Measurements from ENCODE around the gene AJM1. TPM values are rescaled to one million over a fixed set of nuclear protein-coding genes. Genes with fewer than 3 reads are reported as not detected.

Gene AJM1
- total RNA-seq, 2 experiments from 2014 or later: 2.4 to 5.1 TPM

DNA sequence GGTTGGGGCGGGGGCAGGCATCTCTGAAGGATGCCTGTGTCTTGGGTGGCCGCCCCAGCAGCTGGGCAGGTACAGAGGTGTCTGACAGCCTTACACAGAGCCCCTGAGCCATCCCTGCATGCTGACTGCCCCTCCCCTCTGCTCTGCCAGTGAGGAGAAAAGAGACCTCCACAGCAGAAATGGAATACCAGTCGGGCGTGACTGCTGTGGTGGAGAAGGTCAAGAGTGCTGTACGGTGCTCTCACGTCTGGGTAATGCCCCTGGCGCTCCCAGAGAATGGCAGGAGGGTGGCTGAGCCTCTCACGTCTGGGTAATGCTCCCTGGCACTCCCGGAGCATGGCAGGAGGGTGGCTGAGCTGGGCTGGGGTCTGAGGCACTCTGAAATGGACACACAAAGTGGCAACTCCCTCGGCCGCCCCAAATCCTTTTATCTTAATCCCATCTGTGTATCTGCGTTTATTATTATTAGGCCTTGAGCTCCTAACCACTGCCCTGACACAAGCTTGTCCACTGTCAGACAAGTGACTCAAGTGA, 37.0 kb upstream of the AJM1 start:
- H4K20me1 ChIP-seq (ENCODE audit: insufficient read depth, low read length): peaks cover 15% of the 10 kb centered on the region; the same call in 1 of the 2 replicates
- peaks cover 9% of the 10 kb centered on the region for H3K36me3 ChIP-seq (ENCODE audit: insufficient read depth, low read length)
- no peaks in the 10 kb centered on the region for H3K9me3 ChIP-seq (ENCODE audit: low read length)
- DNase-seq (ENCODE audit: low spot score): no peak
- no peak overlapping the region for H2AFZ ChIP-seq (ENCODE audit: low read length)
- H3K4me3 ChIP-seq (ENCODE audit: low read depth, low read length, poor library complexity, severe bottlenecking): no peak overlapping the region
- POLR2A ChIA-PET: no interaction called here
- intact Hi-C loops (cut with micrococcal nuclease; ENCODE audit: unreplicated experiment): no loop called here
- no peak overlapping the region for H3K4me2 ChIP-seq (ENCODE audit: low read length)
- CTCF ChIA-PET (ENCODE audit: unreplicated experiment): no interaction called here
- TF ChIP-seq CTCF (conservative IDR thresholded peaks at IDR 0.05; ENCODE audit: low read length) (no peak), EZH2phosphoT487 (IDR thresholded peaks at IDR 0.05; ENCODE audit: borderline replicate concordance, low read depth, low read length) (no peak)
- peaks cover 23% of the 10 kb centered on the region for H3K79me2 ChIP-seq (ENCODE audit: insufficient read depth, low read depth, low read length)
- no peaks in the 10 kb centered on the region for H3K9me2 ChIP-seq (ENCODE audit: insufficient read depth, low read length)
- no peak overlapping the region for H3K27ac ChIP-seq (ENCODE audit: low read depth, low read length, poor library complexity, severe bottlenecking)
- no TSS peak for BruUV-seq (replicated peaks)
- H3K4me1 ChIP-seq (ENCODE audit: insufficient read depth, low read length, poor library complexity, severe bottlenecking): peaks cover 40% of the 10 kb centered on the region

GRCh38 chr9:136806067-136806466, 36.2 kb upstream of the AJM1 start:
- H3K27ac ChIP-seq (ENCODE audit: low read depth, low read length, poor library complexity, severe bottlenecking): no peak overlapping the region
- H2AFZ ChIP-seq (ENCODE audit: low read length): no peak overlapping the region
- intact Hi-C loops (cut with micrococcal nuclease; ENCODE audit: unreplicated experiment): loop anchor here (2.0 kb wide), 1 partner anchor 15 kb away; the partner anchor contains the start of gene TMEM141
- peak overlapping the region; percentile 100 for H3K4me3 ChIP-seq (ENCODE audit: low read depth, low read length, poor library complexity, severe bottlenecking)
- TF ChIP-seq CTCF (conservative IDR thresholded peaks at IDR 0.05; ENCODE audit: low read length) (no peak), EZH2phosphoT487 (IDR thresholded peaks at IDR 0.05; ENCODE audit: borderline replicate concordance, low read depth, low read length) (no peak)
- BruUV-seq (replicated peaks): no TSS peak
- H4K20me1 ChIP-seq (ENCODE audit: insufficient read depth, low read length): peaks cover 15% of the 10 kb centered on the region; the same call in 1 of the 2 replicates
- H3K79me2 ChIP-seq (ENCODE audit: insufficient read depth, low read depth, low read length): peaks cover 31% of the 10 kb centered on the region
- CTCF ChIA-PET (ENCODE audit: unreplicated experiment): interaction anchor here (0.6 kb wide), 1 partner anchor 223 kb away, joined by 3 read pairs; no protein-coding TSS in a partner anchor
- H3K36me3 ChIP-seq (ENCODE audit: insufficient read depth, low read length): peaks cover 15% of the 10 kb centered on the region
- POLR2A ChIA-PET: interaction anchor here (2.4 kb wide), 1 partner anchor 12 kb away, joined by 5 read pairs; no protein-coding TSS in a partner anchor
- H3K9me2 ChIP-seq (ENCODE audit: insufficient read depth, low read length): no peaks in the 10 kb centered on the region
- H3K9me3 ChIP-seq (ENCODE audit: low read length): no peaks in the 10 kb centered on the region
- H3K4me1 ChIP-seq (ENCODE audit: insufficient read depth, low read length, poor library complexity, severe bottlenecking): peaks cover 34% of the 10 kb centered on the region
- no peak for DNase-seq (ENCODE audit: low spot score)
- peak overlapping the region; percentile 87; the same call in 1 of the 2 replicates for H3K4me2 ChIP-seq (ENCODE audit: low read length)

DNA sequence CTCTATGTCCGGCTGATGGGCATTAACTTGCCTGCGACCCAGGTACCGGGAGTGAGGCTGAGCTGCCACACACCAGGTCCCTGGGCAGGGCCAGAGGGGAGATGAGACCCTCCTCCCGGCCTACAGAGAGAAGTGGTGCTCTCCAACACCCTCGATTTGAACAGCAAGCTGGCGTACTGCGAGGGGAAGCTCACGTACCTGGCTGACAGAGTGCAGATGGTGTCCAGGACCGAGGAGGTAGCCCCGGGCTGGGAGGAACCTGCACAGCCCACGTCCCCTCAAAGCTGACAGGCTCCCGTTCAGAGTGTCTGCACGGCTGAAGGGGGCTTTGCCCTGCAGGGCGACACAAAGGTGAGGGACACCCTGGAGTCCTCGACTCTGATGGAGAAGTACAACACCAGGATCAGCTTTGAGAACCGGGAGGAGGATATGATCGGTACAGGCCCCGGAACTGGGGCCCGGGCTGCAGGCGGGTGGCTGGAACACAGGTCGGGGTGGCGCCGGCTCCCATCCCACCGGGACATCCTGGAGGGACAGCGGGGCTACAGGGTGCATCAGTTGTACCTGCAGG, 35.6 kb upstream of the AJM1 start:
- TF ChIP-seq EZH2phosphoT487 (IDR thresholded peaks at IDR 0.05; ENCODE audit: borderline replicate concordance, low read depth, low read length): no peak
- TF ChIP-seq CTCF (conservative IDR thresholded peaks at IDR 0.05; ENCODE audit: low read length): no peak
- peak overlapping the region; percentile 87 for H3K4me2 ChIP-seq (ENCODE audit: low read length)
- H2AFZ ChIP-seq (ENCODE audit: low read length): no peak overlapping the region
- H4K20me1 ChIP-seq (ENCODE audit: insufficient read depth, low read length): peaks cover 15% of the 10 kb centered on the region; the same call in 1 of the 2 replicates
- H3K27ac ChIP-seq (ENCODE audit: low read depth, low read length, poor library complexity, severe bottlenecking): no peak overlapping the region
- BruUV-seq (replicated peaks): no TSS peak
- peaks cover 21% of the 10 kb centered on the region for H3K36me3 ChIP-seq (ENCODE audit: insufficient read depth, low read length)
- no peak for DNase-seq (ENCODE audit: low spot score)
- peaks cover 38% of the 10 kb centered on the region for H3K79me2 ChIP-seq (ENCODE audit: insufficient read depth, low read depth, low read length)
- H3K9me2 ChIP-seq (ENCODE audit: insufficient read depth, low read length): no peaks in the 10 kb centered on the region
- POLR2A ChIA-PET: interaction anchor here (1.0 to 2.4 kb wide), 4 partner anchors 11 to 35 kb away, joined by 3 to 5 read pairs (median 3); partner anchors contain the start of gene AJM1
- H3K9me3 ChIP-seq (ENCODE audit: low read length): no peaks in the 10 kb centered on the region
- intact Hi-C loops (cut with micrococcal nuclease; ENCODE audit: unreplicated experiment): loop anchor here (2.0 kb wide), 1 partner anchor 16 kb away; the partner anchor contains the start of gene TMEM141
- peak overlapping the region; percentile 100 for H3K4me3 ChIP-seq (ENCODE audit: low read depth, low read length, poor library complexity, severe bottlenecking)
- CTCF ChIA-PET (ENCODE audit: unreplicated experiment): no interaction called here
- peaks cover 28% of the 10 kb centered on the region for H3K4me1 ChIP-seq (ENCODE audit: insufficient read depth, low read length, poor library complexity, severe bottlenecking)

Measured in OCI-LY7 (cell line).